Measurements from ENCODE around the gene KCNH1.

DNA sequence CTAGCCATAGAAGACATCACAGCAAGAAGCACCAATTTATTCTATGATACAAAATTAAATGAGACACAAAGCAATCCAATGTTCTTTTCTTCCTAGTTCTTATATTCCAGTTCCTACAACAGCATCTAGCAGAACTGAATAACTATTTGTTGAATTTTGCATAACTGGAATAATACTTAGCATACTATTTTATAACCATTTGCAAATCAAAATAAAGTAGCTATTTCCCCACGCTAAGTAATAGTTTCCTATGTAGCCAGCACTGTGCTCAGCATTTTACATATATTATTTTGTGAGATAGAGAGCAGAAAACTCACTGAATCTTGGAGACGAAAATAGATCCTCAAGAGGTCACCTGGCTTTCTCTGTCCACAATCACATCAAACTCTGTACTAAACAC, 42.1 kb downstream of the KCNH1 start:
- TF ChIP-seq FOXK1 (CRISPR knock-in tag; IDR thresholded peaks at IDR 0.05) (no peak), SMAD4 (CRISPR knock-in tag; IDR thresholded peaks at IDR 0.05) (no peak), ZNF232 (CRISPR knock-in tag; IDR thresholded peaks at IDR 0.05) (no peak), ATF1 (CRISPR knock-in tag; IDR thresholded peaks at IDR 0.05) (no peak)
